WTC11 (cell line): ENCODE results near the gene DYRK2. TPM values are rescaled to one million over a fixed set of nuclear protein-coding genes. Genes with fewer than 3 reads are reported as not detected.

Experiments used
- ATF1 ChIP-seq: sonication (generic); formaldehyde crosslinking; IDR thresholded peaks from 2 replicates; pipeline ENCODE4 v1.8.1; 2023; ENCODE audit warnings: mild to moderate bottlenecking, moderate library complexity, missing genetic modification reagents
- CREM ChIP-seq: sonication (generic); formaldehyde crosslinking; IDR thresholded peaks from 2 replicates; pipeline ENCODE4 v1.8.1; 2022; ENCODE audit warnings: mild to moderate bottlenecking, missing genetic modification reagents, moderate library complexity
- ESRRA ChIP-seq: sonication (generic); formaldehyde crosslinking; IDR thresholded peaks from 2 replicates; pipeline ENCODE4 v1.8.1; 2022; ENCODE audit warnings: mild to moderate bottlenecking, missing genetic modification reagents, borderline replicate concordance
- ETV6 ChIP-seq: sonication (generic); formaldehyde crosslinking; IDR thresholded peaks from 2 replicates; pipeline ENCODE4 v1.8.1; 2022; ENCODE audit warnings: mild to moderate bottlenecking, missing genetic modification reagents
- FOXP1 ChIP-seq: sonication (generic); formaldehyde crosslinking; IDR thresholded peaks from 2 replicates; pipeline ENCODE4 v1.8.0; 2022; ENCODE audit warnings: missing genetic modification reagents, mild to moderate bottlenecking, moderate library complexity, borderline replicate concordance
- JAZF1 ChIP-seq: fragments of 250-450 bp; sonication (Bioruptor Pico); IDR thresholded peaks from 2 replicates; pipeline ENCODE4 v1.9.0; 2021; ENCODE audit warnings: moderate library complexity, mild to moderate bottlenecking, inconsistent platforms
- KAT7 ChIP-seq: sonication (generic); formaldehyde crosslinking; IDR thresholded peaks from 2 replicates; pipeline ENCODE4 v1.8.1; 2023; ENCODE audit warnings: missing genetic modification reagents, mild to moderate bottlenecking, borderline replicate concordance
- MYBL2 ChIP-seq: sonication (generic); formaldehyde crosslinking; IDR thresholded peaks from 2 replicates; pipeline ENCODE4 v1.8.1; 2023; ENCODE audit warnings: mild to moderate bottlenecking, moderate library complexity, missing genetic modification reagents
- NFE2L1 ChIP-seq: sonication (generic); formaldehyde crosslinking; IDR thresholded peaks from 2 replicates; pipeline ENCODE4 v1.8.1; 2023; ENCODE audit warnings: missing genetic modification reagents
- NR1H2 ChIP-seq: sonication (generic); formaldehyde crosslinking; IDR thresholded peaks from 2 replicates; pipeline ENCODE4 v1.9.0; 2021; ENCODE audit warnings: mild to moderate bottlenecking, moderate library complexity, missing genetic modification reagents
- NR2C2 ChIP-seq: sonication (generic); formaldehyde crosslinking; IDR thresholded peaks from 2 replicates; pipeline ENCODE4 v1.8.0; 2022; ENCODE audit warnings: mild to moderate bottlenecking, missing genetic modification reagents
- SP1 ChIP-seq: sonication (generic); formaldehyde crosslinking; conservative IDR thresholded peaks from 2 replicates; pipeline ENCODE4 v1.8.1; 2022; ENCODE audit warnings: missing genetic modification reagents
- TEAD1 ChIP-seq: sonication (generic); formaldehyde crosslinking; IDR thresholded peaks from 2 replicates; pipeline ENCODE4 v1.8.0; 2022; ENCODE audit warnings: mild to moderate bottlenecking, missing genetic modification reagents
- ZNF121 ChIP-seq: sonication (generic); formaldehyde crosslinking; IDR thresholded peaks from 2 replicates; pipeline ENCODE4 v1.8.0; 2023; ENCODE audit warnings: missing genetic modification reagents
- ZNF232 ChIP-seq: sonication (generic); formaldehyde crosslinking; IDR thresholded peaks from 2 replicates; pipeline ENCODE4 v1.8.0; 2022; ENCODE audit warnings: mild to moderate bottlenecking, missing genetic modification reagents
- ZNF263 ChIP-seq: sonication (generic); formaldehyde crosslinking; IDR thresholded peaks from 2 replicates; pipeline ENCODE4 v1.8.1; 2022; ENCODE audit warnings: low read depth, mild to moderate bottlenecking, moderate library complexity, missing genetic modification reagents
- ZNF396 ChIP-seq: fragments of 250-450 bp; sonication (Bioruptor Pico); IDR thresholded peaks from 2 replicates; pipeline ENCODE4 v1.8.0; 2021; ENCODE audit warnings: mild to moderate bottlenecking, moderate library complexity, borderline replicate concordance
- total RNA-seq: library from RNA; stranded (reverse); gene quantifications from 3 replicates; pipeline ENCODE4 v1.2.3, GENCODE V29; 2021
- TF ChIP-seq, protein P1 (sequence below): sonication (generic); formaldehyde crosslinking; IDR thresholded peaks from 2 replicates; pipeline ENCODE4 v1.8.1; 2023; ENCODE audit warnings: mild to moderate bottlenecking, missing genetic modification reagents, borderline replicate concordance
- TF ChIP-seq, protein P2 (sequence below): sonication (generic); formaldehyde crosslinking; IDR thresholded peaks from 2 replicates; pipeline ENCODE4 v1.8.0; 2023; ENCODE audit warnings: missing genetic modification reagents
- TF ChIP-seq, protein P3 (sequence below): sonication (generic); formaldehyde crosslinking; IDR thresholded peaks from 2 replicates; pipeline ENCODE4 v1.8.1; 2023; ENCODE audit warnings: mild to moderate bottlenecking, moderate library complexity, missing genetic modification reagents
- TF ChIP-seq, protein P4 (sequence below): sonication (generic); formaldehyde crosslinking; IDR thresholded peaks from 2 replicates; pipeline ENCODE4 v1.8.0; 2022; ENCODE audit warnings: mild to moderate bottlenecking, missing genetic modification reagents
- TF ChIP-seq, protein P5 (sequence below): sonication (generic); formaldehyde crosslinking; IDR thresholded peaks from 2 replicates; pipeline ENCODE4 v1.8.1; 2023; ENCODE audit warnings: mild to moderate bottlenecking, missing genetic modification reagents
- TF ChIP-seq, protein P6 (sequence below): sonication (generic); formaldehyde crosslinking; IDR thresholded peaks from 2 replicates; pipeline ENCODE4 v1.8.1; 2022; ENCODE audit warnings: mild to moderate bottlenecking, missing genetic modification reagents, moderate library complexity, borderline replicate concordance
- TF ChIP-seq, protein P7 (sequence below): sonication (generic); formaldehyde crosslinking; IDR thresholded peaks from 2 replicates; pipeline ENCODE4 v1.8.1; 2022; ENCODE audit warnings: mild to moderate bottlenecking, moderate library complexity, missing genetic modification reagents

The DYRK2 gene
- total RNA-seq, 1 experiment from 2014 or later, result 36.1 TPM

DNA sequence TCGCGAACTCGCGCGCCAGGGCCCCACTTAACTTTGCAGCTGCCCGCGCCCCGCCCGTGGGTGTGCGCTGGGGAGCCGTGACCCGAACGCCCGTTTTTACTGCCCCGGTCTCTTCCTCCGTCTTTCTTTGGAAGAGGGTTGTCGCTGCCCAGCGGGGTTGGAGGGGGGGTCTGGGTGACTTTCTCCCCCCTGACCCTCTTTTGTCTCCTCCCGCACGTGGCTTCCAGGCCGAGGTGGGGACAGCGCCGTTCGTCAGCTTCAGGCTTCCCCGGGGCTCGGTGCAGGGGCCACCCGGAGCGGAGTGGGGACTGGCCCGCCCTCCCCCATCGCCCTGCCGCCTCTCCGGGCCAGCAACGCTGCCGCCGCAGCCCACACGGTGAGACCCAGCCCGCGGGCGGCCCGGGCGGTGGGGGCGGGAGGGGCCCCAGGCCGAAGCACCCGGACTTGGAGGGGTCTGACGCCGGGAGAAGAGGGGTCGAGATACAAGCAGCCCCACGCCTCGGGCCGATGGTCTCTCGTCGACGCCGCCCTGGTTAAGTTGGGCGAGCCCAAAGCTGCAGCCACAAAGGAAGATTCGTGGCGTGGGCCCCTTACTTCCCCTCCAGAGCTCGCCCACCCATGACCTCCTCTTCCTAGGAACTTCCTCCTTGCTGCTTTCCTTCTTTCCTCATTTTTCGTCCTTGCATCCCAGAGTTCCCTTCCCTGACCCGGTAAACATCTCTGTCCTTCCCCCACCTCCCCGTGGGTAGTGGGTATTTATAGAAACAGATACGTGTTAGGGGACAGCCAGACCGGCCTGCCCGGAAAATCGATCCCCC is 1.2 kb downstream of the DYRK2 start (continued):
- TF ChIP-seq, protein P1, sequence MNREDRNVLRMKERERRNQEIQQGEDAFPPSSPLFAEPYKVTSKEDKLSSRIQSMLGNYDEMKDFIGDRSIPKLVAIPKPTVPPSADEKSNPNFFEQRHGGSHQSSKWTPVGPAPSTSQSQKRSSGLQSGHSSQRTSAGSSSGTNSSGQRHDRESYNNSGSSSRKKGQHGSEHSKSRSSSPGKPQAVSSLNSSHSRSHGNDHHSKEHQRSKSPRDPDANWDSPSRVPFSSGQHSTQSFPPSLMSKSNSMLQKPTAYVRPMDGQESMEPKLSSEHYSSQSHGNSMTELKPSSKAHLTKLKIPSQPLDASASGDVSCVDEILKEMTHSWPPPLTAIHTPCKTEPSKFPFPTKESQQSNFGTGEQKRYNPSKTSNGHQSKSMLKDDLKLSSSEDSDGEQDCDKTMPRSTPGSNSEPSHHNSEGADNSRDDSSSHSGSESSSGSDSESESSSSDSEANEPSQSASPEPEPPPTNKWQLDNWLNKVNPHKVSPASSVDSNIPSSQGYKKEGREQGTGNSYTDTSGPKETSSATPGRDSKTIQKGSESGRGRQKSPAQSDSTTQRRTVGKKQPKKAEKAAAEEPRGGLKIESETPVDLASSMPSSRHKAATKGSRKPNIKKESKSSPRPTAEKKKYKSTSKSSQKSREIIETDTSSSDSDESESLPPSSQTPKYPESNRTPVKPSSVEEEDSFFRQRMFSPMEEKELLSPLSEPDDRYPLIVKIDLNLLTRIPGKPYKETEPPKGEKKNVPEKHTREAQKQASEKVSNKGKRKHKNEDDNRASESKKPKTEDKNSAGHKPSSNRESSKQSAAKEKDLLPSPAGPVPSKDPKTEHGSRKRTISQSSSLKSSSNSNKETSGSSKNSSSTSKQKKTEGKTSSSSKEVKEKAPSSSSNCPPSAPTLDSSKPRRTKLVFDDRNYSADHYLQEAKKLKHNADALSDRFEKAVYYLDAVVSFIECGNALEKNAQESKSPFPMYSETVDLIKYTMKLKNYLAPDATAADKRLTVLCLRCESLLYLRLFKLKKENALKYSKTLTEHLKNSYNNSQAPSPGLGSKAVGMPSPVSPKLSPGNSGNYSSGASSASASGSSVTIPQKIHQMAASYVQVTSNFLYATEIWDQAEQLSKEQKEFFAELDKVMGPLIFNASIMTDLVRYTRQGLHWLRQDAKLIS (CRISPR knock-in tag), result 0 out of 2 replicates have a peak, but pooled peaks have one; percentile 67
- TF ChIP-seq CREM (0 out of 2 replicates have a peak, but pooled peaks have one; percentile 26), NFE2L1 (CRISPR knock-in tag) (no peak), JAZF1 (no peak), ZNF263 (CRISPR knock-in tag) (no peak), ATF1 (CRISPR knock-in tag) (0 out of 2 replicates have a peak, but pooled peaks have one; percentile 22), MYBL2 (0 out of 2 replicates have a peak, but pooled peaks have one; percentile 33), TEAD1 (no peak), NR1H2 (no peak), ZNF232 (CRISPR knock-in tag) (no peak), ETV6 (CRISPR knock-in tag) (0 out of 2 replicates have a peak, but pooled peaks have one; percentile 9), NR2C2 (CRISPR knock-in tag) (no peak), SP1 (CRISPR knock-in tag) (no peak), FOXP1 (CRISPR knock-in tag) (no peak; the same call in 1 of the 2 replicates), ZNF396 (CRISPR knock-in tag) (no peak), KAT7 (CRISPR knock-in tag) (no peak), ESRRA (CRISPR knock-in tag) (no peak), ZNF121 (CRISPR knock-in tag) (no peak)
- TF ChIP-seq, protein P2, sequence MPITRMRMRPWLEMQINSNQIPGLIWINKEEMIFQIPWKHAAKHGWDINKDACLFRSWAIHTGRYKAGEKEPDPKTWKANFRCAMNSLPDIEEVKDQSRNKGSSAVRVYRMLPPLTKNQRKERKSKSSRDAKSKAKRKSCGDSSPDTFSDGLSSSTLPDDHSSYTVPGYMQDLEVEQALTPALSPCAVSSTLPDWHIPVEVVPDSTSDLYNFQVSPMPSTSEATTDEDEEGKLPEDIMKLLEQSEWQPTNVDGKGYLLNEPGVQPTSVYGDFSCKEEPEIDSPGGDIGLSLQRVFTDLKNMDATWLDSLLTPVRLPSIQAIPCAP, result peak; percentile 56; the same call in 1 of the 2 replicates
- TF ChIP-seq, protein P3, sequence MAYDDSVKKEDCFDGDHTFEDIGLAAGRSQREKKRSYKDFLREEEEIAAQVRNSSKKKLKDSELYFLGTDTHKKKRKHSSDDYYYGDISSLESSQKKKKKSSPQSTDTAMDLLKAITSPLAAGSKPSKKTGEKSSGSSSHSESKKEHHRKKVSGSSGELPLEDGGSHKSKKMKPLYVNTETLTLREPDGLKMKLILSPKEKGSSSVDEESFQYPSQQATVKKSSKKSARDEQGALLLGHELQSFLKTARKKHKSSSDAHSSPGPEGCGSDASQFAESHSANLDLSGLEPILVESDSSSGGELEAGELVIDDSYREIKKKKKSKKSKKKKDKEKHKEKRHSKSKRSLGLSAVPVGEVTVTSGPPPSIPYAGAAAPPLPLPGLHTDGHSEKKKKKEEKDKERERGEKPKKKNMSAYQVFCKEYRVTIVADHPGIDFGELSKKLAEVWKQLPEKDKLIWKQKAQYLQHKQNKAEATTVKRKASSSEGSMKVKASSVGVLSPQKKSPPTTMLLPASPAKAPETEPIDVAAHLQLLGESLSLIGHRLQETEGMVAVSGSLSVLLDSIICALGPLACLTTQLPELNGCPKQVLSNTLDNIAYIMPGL (CRISPR knock-in tag), result 0 out of 2 replicates have a peak, but pooled peaks have one; percentile 32
- TF ChIP-seq, protein P4, sequence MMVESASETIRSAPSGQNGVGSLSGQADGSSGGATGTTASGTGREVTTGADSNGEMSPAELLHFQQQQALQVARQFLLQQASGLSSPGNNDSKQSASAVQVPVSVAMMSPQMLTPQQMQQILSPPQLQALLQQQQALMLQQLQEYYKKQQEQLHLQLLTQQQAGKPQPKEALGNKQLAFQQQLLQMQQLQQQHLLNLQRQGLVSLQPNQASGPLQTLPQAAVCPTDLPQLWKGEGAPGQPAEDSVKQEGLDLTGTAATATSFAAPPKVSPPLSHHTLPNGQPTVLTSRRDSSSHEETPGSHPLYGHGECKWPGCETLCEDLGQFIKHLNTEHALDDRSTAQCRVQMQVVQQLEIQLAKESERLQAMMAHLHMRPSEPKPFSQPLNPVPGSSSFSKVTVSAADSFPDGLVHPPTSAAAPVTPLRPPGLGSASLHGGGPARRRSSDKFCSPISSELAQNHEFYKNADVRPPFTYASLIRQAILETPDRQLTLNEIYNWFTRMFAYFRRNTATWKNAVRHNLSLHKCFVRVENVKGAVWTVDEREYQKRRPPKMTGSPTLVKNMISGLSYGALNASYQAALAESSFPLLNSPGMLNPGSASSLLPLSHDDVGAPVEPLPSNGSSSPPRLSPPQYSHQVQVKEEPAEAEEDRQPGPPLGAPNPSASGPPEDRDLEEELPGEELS (CRISPR knock-in tag), result 0 out of 2 replicates have a peak, but pooled peaks have one; percentile 25
- TF ChIP-seq, protein P5, sequence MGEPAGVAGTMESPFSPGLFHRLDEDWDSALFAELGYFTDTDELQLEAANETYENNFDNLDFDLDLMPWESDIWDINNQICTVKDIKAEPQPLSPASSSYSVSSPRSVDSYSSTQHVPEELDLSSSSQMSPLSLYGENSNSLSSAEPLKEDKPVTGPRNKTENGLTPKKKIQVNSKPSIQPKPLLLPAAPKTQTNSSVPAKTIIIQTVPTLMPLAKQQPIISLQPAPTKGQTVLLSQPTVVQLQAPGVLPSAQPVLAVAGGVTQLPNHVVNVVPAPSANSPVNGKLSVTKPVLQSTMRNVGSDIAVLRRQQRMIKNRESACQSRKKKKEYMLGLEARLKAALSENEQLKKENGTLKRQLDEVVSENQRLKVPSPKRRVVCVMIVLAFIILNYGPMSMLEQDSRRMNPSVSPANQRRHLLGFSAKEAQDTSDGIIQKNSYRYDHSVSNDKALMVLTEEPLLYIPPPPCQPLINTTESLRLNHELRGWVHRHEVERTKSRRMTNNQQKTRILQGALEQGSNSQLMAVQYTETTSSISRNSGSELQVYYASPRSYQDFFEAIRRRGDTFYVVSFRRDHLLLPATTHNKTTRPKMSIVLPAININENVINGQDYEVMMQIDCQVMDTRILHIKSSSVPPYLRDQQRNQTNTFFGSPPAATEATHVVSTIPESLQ (CRISPR knock-in tag), result no peak
- TF ChIP-seq, protein P6, sequence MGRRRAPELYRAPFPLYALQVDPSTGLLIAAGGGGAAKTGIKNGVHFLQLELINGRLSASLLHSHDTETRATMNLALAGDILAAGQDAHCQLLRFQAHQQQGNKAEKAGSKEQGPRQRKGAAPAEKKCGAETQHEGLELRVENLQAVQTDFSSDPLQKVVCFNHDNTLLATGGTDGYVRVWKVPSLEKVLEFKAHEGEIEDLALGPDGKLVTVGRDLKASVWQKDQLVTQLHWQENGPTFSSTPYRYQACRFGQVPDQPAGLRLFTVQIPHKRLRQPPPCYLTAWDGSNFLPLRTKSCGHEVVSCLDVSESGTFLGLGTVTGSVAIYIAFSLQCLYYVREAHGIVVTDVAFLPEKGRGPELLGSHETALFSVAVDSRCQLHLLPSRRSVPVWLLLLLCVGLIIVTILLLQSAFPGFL (CRISPR knock-in tag), result no peak
- TF ChIP-seq, protein P7, sequence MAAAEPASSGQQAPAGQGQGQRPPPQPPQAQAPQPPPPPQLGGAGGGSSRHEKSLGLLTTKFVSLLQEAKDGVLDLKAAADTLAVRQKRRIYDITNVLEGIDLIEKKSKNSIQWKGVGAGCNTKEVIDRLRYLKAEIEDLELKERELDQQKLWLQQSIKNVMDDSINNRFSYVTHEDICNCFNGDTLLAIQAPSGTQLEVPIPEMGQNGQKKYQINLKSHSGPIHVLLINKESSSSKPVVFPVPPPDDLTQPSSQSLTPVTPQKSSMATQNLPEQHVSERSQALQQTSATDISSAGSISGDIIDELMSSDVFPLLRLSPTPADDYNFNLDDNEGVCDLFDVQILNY (CRISPR knock-in tag), result 0 out of 2 replicates have a peak, but pooled peaks have one; percentile 28
